Retina (tissue), 1 donor: Measurements from ENCODE around the gene IGFALS.

Source experiments
- DNase-seq: peaks from one replicate; pipeline ENCODE4 v3.0.0-alpha.2; 2016

Gene IGFALS

DNA sequence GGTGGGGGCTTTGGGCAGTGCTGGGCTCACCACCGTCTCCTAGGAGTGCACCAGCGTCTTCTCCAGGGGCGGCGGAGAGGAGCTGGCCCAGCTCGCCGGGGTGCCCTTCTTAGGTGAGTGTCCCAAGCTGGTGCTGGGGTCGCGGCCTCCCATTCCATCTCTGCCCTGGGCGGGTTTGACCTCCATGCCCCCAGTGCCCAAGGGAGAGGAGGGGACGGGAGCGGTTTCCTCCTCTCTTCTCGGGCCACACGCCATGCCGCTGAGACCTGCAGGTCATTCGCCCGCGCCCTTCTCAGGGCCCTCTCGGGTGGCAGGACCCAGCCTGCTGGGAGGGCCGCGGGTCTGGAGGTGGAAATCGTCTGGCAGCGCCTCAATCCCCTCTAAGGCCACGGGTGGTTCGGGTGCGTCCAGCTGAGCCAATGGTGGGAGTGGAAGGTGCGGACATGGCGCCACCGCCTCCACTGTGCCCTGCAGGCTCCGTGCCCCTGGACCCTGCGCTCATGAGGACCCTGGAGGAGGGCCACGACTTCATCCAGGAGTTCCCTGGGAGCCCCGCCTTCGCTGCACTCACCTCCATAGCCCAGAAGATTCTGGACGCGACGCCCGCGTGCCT lies 5.3 kb downstream of the IGFALS start:
- no peak for DNase-seq

DNA sequence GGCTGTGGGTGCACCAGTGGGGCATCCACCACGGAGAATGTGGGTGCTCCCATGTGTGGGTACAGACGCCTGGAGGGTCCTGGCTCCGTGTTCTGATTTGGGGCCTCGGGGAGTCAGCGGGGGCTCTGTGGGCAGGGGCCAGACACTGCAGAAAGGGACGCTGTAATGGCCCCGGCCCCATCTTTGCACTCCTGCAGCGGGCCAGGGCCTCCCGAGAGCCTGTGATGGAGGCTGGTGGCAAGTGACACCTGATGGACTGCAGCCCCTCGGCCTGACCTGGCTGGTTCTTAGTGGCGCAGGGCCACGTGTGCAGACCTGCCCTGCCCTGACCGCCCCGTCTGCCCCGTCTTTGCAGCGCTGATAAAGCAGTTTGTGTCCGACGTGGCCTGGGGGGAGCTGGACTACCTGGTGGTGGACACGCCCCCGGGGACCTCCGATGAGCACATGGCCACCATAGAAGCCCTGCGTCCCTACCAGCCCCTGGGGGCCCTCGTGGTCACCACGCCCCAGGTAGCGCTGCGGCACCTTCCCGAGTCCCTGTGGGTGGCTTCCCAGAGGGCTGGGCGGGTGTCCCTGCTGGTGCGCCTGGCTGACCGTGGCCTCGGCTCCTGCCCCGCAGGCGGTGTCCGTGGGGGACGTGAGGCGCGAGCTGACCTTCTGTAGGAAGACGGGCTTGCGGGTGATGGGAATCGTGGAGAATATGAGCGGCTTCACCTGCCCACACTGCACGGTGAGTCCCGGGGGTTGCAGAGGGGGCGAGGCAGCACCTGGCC lies 6.0 kb downstream of the IGFALS start:
- DNase-seq, result no peak

DNA sequence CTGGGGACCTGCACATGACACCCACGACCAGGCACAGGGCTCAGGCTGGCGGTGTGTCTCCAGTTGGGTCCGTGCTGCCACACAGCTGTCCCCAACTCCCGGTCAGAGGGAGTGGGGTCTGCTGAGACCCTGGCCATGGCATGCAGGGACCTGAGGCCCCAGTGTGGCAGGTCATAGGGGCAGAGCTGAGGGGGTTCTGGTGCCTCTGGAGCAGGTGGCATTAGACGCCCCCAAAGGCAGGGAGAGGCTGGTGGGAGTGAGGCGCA lies 6.5 kb downstream of the IGFALS start:
- no peak for DNase-seq

DNA sequence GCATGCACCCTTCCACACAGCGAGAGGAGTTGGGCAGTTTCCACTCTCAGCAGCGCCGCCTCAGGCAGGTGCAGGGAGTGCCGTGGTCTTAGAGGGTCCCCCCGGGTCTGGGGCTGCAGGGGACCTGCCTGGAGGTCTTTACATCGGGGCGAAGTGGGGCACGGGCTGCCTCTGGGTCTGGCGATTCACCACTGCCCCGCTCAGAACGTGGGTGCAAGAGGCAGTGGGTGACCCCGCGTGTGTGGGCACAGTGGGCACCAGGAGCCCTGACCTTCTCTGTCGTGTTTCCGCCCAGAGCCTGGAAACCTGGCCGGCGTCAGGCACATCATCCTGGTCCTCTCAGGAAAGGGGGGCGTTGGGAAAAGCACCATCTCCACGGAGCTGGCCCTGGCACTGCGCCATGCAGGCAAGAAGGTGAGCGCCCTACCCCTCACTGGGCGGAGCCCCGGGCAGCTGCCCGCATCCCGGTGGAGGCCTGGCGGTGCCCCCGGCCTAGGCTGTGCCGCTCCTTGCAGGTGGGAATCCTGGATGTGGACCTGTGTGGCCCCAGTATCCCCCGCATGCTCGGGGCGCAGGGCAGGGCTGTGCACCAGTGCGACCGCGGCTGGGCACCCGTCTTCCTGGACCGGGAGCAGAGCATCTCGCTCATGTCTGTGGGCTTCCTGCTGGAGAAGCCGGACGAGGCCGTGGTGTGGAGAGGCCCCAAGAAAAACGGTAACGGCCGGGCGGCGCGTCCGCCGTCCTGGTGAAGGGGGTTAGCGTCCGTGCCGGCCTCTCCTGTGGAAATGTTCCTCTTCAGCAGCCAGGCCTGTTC lies 7.1 kb downstream of the IGFALS start:
- DNase-seq, result no peak

DNA sequence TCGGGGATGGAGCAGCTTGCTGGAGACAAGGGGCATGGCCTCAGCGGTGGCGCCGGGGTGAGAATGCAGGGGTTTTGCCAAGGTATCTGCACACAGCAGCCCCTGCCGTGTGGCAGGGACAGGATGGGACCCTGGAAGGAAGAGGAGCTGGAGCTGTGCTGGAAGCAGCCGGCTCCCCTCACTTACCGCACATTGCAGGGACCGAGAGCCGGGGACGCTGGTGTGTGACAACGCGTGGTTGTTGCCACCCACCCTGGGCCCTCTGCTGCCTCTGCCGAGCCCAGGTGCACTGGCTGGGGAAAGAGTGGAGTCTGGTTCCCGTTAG lies 7.7 kb downstream of the IGFALS start:
- no peak for DNase-seq

DNA sequence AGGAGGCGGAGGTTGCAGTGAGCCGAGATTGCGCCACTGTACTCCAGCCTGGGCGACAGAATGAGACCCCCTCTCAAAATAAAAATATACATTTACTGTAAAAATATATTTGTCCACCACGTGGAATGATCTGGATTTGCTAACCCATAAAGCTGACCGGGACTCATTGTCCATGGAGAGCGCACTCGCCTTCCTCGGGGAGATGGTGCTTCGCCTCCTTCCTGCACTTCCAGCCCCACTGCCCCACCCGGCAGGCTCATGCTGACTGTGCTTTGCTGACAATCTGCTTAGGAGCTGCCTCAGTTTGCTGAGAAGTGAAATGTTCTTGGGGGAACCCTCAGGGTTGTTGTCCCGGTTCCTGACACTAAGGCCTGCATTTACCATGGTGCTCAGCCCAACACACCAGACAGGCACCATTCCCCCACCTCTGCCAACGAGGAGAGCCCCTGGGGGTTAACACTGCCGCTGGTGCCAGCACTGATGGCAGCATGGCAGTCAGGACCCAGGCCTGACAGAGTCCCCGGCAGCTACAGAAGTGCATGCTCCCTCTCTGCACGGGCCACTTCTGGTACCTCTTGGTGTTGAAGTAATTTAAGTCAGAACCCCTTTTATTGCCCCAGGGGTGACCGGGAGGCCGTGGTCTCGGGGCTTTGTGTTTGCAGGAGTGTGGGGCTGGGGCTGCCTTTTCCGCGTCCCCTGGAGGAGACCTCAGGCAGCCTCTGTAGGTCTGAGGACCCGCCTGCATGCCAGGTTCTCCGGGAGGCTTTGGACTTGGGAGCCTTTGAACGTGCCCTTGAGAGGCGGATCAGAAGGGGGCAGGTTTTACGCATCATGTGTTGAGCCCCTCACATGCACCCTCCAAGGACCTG lies 8.3 kb downstream of the IGFALS start:
- DNase-seq, result no peak

DNA sequence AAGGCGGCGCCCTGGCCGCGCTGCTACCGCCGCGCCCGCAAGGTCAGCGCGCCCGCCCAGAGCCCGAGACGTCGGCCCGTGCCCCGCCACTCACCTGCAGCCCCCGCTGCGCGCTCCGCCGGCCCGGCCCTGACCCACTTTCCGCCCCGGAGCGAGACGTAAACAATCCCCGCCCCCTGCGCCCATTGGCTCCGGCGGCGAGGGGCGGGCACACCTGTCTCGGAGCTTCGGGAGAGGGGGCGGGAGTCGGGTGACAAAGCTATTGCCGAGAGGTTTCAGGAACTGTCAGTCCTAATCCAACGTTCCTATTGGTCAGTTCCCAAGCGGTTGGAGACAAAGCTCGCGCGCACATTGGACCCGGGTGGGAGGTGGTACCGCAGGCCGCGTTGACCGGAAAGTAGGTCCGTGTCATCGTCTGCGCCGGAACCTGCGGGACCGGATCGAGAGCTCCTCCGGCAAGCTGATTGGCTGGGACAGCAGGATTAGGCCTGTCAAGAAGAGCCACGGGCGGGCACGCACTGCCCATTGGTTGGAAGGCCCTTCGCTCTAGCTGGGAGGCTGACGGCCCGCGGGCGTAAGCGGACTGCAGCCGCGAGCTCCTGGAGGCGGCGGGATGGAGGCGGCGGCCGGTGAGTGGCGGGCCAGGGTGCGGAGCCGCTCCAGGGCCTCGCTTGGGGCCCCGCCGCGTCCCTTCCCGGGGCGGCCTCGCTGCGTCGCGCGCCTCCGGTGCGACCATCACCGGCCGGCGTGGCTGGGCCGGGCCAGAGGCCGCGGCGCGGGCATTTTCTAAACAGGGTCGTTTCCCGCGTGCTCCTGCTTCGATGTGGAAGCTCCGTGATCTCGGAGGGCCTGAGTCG lies 10.9 kb downstream of the IGFALS start, which contains the start of the genes NUBP2 and SPSB3:
Gene NUBP2 (plus strand): TSS at position 553 of the 857 bp plus-strand sequence. CDS start 61 bp downstream, at position 614.
Gene SPSB3 (minus strand): TSS at position 164 of the 857 bp plus-strand sequence. CDS start 1,088 bp downstream, outside the sequence.
- DNase-seq, result peak; percentile 96

DNA sequence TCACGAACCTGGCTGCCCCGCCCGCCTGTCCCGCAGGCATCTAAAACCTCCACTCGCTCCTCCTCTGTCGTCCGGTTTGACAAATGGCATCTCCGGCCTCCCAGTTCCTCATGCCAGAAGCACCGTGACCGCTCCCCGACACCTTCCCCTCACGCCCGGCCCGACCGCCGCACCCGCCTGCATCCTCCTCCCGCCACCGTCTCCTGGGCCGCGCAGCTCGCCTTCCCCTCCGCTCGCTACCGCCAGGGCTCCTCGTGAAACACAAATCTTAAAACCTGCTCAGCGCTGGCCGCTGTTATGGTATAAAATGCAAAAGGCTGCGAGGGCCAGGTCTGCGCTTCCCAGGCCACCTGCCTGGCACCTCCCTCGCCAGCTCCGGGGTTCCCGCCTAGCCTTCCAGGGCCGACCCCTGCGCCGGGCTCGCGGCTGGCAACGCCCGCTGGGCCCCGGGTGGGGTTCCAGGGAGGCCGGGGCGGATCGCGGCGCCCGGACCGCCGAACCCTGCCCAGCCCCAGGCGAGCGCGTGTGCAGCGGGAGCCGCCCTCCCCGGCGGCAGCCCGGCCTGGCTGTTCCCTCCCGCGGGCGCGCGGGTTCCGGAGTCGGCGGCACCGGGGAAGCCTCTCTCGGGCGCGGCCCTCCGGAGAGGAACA lies 11.6 kb downstream of the IGFALS start:
- peak; percentile 52 for DNase-seq

DNA sequence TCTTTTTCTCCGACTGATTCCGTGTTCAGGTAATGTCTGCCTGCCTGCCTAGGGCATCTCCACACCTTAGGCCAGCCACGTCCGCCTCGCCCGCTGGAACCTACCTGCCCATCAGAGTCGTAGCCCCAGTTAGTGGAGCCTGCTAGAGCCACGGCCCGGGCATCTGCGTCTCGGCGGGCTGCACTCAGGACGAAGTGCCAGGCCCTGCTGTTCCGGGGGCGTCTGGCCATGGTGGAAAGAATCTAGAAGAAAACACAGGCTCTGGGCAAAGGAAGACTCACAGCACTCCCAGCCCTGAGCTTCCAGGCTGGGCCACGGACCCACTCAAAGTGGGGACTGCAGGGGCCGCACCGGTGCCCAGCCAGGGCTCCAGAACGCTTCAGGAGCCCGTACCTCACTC lies 12.3 kb downstream of the IGFALS start:
- no peak for DNase-seq

DNA sequence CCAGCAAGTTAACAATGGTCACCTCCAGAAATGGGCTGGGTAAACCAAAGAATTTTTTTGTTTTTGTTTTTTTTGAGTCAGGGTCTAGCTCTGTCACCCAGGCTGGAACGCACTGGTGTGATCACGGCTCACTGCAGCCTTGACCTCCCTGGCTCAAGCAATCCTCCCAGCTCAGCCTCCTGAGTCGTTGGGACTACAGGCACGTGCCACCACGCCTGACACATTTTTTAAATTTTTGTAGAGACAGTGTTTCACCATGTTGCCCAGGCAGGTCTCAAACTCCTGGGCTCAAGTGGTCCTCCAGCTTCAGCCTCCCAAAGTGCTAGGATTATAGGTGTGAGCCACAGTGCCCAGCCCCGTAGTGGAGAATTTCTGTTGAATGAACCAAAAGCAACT lies 12.8 kb downstream of the IGFALS start:
- DNase-seq, result no peak

DNA sequence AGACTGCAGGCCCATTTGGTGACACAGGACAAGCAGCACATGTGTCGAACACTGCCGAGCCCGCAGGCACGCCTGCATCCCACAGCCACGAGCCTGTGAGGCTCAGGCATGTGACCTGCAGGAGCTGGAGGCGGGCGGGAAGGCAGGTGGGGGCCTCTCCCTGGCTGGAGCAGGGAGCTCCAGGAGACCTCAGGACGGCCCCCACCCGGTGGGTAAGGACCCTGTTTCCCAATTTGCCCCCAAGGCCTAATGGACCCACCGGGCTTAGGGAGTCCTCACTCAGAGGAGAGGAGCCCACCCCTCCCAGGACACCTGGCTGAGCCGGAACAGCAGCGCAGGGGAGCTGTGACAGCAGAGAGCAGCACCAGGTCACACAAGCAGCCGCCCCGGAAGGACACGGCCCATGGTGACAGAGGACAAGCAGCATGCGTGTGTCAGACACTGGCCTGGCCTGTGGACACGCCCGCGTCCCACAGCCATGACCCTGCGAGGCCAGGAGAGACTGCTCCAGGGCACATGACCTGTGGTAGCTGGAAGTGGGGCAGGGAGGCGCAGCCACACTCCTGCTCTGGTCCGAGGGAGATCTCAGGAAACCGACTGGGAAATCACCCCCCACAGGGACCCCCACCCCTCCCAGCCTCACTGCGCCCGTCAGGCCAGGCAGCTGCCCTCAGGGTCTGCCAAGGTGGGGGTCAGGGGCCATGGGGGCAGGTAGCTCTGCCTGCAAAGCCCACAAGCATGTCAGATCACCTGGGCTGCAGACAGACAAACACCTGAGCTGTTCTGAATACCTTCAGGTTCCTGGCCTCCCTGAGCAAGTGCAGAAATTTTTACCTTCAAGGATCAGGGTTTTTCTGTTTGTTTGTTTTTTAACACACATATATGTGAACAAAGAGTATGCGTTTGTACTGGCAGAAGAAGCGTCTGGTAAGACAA lies 13.5 kb downstream of the IGFALS start:
- DNase-seq, result no peak

DNA sequence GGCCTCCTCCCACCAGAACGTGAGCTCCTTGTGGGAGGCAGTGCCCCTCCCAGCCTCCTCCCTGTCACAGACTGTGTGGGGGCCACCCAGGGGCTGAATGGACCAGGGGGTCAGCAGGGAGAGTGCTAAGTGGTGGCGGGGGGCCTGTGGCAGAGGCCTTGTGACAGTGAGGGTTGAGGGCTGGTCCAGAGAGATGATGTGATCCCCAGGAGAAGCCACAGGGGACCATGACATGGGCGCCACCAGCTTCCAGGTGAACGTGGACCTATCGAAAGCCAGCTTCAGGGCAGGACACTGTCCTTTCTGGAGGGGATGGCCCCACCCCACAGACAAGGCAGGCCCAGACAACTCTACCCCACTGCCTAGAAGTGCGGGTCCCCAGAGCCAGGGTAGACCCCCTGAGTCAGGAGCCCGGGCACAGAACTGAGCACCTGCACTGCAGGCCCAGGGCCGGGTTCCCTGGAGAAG lies 14.2 kb downstream of the IGFALS start:
- DNase-seq, result no peak

DNA sequence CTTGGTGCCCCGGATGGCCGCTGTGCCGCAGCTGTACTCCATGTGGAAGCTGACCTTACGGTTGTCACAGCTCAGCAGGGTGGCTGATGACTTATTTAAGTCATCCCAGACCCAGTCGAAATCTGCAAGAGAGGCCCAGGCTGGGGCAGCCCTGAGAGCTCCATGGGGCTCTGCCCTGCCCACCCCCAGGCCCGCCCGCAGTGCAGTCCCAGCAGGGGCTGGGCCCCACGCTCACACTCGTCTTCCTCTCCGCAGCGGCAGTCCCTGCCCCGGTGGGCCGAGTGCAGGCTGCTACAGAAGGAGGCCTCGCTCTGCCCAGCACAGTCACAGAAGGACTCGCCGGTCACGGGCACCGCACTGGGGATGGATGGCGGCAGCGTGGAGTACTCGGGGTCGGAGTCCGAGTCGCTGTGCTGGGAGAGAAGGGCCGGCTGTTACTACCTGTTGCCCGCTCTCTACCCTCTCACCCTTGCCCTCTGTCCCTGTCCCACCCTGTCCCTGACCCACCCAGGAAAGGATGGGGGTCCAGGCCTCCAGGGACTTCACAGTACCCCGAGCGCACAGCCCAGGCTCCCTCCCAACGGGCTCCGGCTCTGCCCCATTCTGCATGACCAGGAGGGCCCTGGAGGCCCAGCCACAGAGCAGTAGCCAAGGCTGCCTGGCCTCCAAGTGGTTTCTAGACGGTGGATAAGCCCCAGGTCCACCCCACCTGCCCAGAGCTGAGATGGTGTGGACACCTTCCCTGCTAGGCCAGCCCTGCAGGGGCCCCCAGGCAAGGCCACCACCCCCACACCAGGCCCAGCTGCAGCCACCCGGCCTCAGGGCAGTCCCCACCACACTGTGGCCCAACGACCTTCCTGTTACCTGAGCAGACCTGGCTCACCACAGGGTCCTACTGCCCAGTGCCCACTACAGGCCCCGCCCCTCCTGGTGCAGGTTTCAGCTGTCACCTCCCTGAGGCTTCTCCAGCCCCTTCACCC lies 15.0 kb downstream of the IGFALS start:
- DNase-seq, result no peak

DNA sequence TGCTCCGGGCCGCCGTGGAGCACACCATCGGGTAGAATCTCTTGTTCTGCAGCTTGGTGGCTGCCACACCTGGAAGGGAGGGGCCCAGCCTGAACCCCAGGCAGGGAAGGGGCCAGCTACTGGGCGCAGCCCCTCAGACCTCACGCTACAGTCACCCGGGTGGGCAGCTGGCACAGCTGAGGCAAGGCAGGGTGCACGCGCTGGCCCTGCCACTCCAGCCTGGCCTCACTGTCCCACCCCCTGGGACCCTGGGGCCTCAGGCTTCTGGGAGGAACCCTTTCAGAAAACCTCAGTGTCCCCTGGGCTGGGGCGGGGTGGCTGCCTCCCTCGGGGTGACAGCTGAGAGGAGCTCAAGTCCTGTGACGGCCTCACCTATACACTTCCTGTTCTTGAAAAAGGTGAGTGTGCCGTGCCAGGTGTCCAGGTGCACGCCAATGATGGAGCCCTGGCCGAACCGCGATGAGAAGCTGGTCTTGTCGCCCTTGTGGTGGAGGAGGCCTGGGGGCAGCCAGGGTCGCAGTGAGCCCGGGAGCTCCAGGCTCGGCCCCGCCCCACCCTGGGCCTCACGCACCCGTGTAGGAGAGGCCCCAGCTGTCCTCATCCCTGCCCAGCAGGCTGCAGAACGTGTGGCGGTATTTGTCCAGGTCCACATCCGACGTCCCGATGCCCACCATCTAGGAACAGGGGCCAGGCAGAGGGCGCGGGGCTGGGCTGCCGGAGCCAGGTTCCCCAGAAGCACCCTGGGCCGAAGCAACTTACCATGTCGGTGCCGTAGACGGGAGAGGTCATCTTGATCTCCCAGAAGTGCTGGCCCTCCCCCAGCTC lies 15.9 kb downstream of the IGFALS start:
- no peak for DNase-seq

DNA sequence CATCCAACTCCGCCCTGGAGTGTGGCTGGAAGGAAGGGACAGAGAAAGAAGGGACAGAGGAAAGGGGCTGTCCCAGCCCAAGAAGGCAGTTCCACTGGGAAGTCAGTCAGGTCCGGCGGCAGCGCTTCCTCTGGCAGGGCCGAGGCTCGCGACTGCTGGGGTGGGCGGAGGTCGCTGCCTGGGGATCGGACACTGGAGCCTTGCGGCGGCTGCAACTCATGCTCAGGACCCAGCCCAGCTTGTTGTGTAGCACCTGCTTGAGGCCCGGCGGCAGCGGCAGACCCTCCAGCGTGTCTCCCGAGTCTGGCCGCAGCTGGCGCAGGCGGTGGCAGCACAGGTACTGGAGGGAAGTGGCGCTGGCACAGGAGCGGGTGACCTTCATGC lies 16.5 kb downstream of the IGFALS start:
- DNase-seq, result no peak

DNA sequence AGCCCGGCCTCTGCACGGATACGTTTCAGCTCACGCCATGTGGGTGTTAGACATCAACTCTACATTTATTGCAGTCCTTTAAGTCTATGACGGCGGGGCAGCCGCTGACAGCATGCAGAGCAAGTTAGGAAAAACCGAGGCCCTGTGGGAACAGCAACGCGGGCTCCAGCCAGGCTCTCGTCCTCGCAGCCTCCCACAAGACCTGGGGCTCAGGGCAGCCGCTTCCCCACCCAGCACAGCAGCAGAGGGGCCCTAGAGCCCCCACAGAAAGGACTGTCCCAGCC lies 16.9 kb downstream of the IGFALS start:
- no peak for DNase-seq

DNA sequence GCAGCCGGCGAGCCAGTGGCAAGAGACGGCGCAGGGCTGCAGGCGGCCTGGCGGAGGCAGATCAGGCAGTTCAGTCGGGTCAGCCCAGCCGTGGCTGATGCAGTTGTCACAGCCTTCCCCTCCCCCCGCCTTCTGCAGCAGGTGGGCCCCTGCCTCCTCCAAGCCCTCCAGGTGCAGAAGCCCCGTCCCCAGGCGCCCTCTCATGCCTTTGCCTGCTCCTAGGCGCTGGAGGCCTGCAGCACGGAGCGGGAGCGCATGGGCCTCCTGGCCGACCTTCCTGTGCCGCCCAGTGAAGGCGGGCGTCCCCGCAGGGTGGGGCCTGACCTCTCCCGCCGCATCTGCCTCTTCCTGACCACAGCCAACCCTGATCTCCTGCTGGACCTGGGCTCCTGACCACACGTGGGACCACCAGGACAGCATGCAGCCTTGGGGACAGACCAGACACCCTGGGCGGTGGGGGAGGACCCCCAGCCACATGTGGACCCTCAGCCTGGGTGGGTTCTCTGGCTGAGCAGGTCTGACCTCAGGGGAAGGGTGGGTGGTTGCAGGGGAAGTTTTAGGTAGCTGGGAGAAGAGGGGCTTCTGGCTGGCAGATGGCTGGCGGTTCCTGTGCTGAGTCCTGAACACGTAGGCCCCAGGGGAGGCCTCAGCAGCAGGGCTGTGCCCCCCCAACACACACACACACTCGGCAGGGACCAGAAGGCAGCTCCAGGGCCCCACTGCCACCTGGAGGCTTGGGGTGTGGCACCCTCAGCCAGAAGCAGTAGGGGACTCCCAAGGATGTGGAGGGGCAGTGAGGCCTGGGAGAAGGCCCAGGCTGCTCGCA lies 17.4 kb downstream of the IGFALS start:
- DNase-seq, result no peak
